HG03097 (cell line): ENCODE measurements around the gene SPINK8.
"Not testable (repeated sequence)": the region's sequence is repeated elsewhere in the genome, so short reads cannot be mapped to it uniquely, and the experiment has no call there.

Source experiments
- ATAC-seq: cut with Tn5 transposase; IDR thresholded peaks from one replicate; pipeline ENCODE4 v1.9.1; 2021; ENCODE audit not compliant: unreplicated experiment, low FRiP score

SPINK8 gene

DNA sequence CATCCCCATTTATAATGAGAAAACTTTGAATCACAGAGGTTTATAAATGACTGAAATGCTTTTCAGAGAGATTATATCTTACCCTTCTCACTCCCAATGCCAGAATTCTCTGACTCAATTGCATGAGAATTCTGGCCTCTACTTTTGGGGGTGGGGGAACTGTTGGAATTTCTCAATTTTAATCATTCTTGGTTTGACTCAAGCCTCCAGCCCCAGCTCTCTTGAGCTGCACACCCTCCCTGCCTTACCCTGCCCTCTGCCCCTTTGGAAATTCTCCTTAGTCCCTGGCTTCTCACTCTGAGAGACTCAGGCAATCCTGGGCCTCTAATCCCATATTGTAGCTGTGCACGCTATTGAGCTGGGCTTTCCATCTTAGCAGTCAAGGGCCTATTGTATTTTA, 48.3 kb downstream of the SPINK8 start:
- ATAC-seq: no peak

DNA sequence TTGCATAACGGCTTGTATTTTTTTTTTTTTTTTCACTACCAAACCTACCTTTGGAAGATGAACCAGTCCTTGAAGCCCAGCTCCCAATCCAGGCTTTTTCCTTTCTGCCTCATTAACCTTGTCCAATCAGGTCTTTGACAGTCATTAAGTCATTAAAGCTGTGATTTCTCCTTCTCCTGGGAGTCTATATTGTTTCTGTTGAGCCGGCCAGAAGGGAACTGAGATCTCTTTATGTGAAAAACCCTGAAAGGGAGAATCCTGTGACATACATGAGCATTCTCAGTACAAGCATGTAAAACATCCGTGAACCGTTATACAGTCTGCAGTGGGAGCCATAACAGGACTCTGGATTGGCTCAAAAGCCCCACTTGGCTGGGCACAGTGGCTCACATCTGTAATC, 52.6 kb downstream of the SPINK8 start:
- ATAC-seq: no peak

DNA sequence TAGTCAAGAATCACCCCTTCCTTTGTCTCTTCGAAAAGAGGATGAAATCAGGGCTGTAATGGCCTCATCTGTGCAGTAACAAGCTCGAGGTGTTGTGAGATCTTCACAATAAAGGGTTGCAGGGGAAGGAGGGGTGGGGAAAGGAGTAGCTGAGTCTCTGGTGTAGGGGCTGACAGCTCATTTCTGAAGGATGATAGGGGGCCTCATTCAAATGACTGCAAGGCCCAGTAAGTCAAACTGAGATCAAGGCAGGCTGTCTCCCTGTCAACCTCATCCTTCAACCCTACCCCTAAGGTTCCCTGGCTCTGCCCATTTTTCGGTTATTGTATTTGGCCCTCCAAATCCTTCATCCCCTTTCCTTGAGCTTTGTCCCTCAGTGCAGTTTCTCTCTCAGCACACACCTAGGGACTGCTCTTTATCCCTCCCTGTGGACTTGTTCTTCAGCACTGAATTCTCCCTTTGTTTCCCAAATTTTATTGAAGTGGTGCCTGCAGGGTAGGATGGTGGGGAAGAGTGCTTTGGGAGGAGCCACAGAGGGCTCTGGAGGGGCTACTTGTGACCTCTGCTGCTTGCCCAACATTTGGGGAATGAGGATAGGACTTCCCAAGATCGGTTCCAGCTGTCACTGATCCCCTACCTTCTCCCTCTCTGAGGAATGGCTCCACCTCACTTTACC, 54.4 kb downstream of the SPINK8 start:
- no peak for ATAC-seq

DNA sequence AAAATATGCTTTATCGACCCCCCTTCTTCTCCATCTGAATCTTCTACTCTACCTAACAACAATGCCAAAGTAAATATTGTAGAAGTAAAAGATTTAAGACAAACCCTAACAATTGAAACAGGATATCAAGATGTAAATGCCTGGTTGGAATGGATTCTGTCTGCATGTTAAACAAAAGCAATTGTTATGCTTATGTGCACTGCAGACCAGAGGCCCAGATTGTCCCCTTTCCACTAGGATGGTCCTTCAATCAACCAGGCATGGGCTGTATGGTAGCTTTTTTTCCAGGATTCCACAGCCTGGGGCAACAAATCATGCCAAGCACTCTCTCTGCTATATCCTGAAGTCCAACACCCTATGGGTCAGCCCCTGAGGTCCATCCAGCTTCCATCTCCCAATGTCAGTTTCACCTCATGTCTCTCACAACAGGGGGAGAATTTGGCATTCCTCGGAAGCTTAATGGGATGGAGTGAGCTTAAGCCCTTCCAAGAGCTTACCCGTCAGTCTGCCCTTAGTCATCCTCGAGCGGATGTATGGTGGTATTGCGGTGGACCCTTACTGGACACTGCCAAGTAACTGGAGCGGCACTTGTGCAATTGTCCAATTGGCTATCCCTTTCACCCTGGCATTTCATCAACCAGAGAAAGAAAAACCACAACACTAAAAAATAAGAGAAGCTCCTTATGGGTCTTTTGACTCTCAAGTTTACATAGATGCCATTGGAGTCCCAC, 56.4 kb downstream of the SPINK8 start:
- no peak for ATAC-seq

DNA sequence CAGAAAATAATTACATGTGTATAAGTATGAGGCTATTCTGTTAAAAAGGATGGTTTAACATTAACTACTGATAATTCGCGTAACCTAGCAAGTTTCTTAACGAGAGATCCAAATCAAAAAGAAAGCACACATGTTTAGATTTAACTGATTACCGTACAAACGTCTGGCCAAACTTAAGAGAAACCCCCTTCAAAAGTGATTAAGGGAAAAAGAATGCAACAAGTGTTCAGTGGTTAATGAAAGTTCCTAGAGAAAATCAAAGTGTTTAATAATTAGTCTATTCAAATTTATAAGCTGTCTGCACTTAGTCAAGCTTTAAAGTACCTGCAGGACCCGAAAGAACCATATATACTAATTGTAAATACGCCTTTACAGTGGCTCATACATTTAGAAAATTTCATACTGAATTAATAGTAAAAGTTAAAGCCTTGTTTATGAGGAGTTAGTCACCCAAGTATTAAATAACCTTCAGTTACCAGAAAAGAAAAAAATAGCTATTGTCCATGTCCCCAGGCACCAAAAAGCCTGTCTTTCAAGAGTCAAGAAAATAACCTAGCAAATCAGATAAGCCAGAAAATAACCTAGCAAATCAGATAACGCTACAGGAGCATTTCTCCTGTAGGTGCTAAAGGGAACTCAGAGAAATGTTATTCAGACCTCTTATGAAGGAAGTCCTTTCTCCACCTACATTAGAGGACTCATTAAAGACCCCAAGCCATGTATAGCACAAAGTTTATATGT, 58.0 kb downstream of the SPINK8 start:
- ATAC-seq: no peak

DNA sequence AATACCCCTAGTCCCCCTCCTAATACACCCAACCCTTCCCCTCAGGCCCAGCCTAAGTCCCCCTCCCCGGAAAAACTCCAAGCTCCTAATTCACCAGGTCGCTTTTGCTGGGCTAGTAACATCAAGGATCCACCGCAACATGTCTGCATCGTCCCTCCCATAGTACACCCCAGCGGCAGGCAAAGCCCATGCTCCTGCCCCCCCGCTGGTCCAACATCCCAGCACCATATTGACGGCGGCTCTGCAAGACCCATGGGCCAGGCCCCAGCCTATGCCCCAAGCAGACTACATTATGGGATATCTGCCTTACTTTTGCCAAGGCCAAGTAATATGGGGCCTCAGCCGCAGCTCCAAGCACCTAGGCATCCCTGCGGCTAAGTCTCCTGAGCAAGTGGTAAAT, 59.0 kb downstream of the SPINK8 start:
- no peak for ATAC-seq

DNA sequence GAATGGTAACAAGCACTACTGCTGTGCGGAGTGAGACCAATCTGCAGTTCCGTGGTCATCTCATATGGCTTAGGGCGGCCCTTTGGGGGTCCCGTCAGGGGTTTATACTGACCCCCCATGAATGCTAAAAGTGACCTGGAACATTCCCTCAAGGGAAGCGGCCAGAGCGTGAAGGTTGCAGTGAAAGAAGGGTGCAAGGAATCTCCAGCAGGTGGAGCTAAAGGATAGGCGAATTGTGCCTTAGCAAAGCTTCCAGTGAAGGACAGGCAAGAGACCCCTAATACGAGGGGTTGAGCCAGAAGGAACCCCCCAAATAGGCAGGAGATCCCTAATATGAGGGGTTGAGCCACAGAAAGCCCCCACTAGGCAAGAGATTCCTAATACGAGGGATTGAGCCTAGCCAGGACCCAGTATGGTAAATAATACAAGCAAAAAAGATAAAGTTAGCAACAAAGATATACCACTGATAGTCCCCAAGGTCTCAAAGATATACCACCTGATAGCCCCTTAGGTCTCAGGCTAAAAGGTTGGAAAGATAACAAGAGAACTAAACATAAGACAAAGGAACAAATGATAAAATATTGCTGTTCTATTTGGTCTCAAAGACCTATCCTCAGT, 59.8 kb downstream of the SPINK8 start:
- no peak for ATAC-seq

DNA sequence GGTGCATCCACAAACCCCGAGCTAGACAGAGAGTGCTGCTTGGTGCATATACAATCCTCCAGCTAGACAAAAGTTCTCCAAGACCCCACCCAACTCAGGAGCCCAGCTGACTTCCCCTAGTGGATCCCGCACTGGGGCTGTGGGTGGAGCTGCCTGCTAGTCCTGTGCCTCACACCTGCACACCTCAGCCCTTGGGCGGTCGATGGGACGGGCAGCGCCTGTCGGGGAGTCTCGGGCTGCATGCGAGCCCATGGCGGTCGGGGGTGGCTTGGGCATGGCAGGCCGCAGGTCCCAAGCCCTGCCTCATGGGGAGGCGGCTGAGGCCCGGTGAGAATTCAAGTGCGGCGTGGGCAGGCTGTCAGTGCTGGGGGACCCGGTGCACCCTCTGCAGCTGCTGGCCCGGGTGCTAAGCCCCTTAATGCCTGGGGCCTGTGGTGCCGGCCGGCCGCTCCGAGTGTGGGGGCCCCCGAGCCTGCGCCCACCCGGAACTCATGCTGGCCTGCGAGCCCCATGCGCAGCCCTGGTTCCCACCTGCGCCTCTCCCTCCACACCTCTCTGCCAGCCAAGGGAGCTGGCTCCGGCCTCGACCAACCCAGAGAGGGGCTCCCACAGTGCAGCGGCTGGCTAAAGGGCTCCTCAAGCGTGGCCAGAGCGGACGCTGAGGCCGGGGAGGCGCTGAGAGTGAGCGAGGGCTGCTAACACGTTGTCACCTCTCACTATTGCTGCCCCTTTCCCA, 61.5 kb downstream of the SPINK8 start:
- no peak for ATAC-seq

DNA sequence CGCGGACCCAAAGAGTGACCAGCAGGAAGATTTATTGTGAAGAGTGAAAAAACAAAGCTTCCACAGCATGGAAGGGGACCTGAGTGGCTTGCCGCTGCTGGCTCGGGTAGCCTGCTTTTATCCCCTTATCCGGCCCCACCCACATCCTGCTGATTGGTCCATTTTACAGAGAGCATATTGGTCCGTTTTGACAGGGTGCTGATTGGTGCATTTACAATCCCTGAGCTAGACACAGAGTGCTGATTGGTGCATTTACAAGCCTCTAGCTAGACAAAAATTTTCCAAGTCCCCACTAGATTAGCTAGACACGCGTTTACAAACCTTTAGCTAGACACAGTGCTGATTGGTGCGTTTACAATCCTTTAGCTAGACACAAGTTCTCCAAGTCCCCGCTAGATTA, 62.2 kb downstream of the SPINK8 start:
- not testable (repeated sequence) for ATAC-seq

DNA sequence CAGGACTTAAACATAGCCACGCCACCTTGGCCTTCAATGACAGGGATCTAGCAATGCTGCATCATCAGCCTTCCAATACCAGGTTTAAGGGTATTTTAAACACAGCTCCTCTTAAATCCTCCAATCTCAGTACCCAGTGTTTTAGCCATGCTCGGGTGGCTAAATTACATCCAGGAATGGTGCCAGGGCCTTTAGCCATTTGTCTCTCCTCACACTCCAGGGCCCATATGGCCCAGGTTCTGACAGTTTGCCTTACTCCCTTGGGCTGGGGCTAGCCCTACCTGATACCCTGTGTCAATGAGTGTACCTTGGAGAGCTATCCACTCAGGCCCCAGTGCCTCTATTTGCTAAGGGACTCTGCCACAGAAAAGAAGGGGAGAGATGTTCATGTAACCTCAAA, 63.2 kb downstream of the SPINK8 start:
- ATAC-seq: no peak

DNA sequence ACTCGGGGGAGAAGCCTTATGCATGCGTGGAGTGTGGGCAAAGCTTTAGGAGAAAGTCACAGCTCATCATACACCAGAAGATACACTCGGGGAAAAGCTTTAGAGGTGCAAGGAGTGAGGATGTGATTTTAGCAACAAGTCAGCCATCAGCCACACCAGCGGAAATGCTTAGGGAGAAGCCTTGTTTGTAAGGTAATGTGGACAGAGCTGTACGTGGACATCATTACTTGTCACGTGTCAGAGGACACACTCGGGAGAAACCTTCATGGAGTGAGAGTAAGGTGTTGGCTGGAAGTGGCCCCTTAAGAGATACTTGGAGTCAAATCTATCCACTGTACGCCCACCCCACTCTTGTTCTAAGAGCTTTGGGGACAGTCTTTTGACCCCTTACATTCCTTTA, 63.9 kb downstream of the SPINK8 start:
- no peak for ATAC-seq

DNA sequence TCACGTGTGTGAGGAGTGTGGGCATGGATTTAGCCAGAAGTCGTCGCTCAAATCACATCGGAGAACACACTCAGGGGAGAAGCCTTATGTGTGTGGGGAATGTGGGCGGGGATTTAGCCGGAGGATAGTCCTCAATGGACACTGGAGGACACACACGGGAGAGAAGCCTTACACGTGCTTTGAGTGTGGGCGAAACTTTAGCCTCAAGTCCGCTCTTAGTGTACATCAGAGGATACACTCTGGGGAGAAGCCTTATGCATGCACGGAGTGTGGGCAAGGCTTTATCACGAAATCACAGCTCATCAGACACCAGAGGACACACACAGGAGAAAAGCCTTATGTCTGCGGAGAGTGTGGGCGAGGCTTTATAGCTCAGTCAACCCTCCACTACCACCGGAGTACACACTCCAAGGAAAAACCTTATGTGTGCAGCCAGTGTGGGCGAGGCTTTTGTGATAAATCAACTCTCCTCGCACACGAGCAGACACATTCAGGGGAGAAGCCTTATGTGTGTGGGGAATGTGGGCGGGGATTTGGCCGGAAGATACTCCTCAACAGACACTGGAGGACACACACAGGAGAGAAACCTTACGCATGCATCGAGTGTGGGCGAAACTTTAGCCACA, 64.4 kb downstream of the SPINK8 start:
- ATAC-seq: no peak

DNA sequence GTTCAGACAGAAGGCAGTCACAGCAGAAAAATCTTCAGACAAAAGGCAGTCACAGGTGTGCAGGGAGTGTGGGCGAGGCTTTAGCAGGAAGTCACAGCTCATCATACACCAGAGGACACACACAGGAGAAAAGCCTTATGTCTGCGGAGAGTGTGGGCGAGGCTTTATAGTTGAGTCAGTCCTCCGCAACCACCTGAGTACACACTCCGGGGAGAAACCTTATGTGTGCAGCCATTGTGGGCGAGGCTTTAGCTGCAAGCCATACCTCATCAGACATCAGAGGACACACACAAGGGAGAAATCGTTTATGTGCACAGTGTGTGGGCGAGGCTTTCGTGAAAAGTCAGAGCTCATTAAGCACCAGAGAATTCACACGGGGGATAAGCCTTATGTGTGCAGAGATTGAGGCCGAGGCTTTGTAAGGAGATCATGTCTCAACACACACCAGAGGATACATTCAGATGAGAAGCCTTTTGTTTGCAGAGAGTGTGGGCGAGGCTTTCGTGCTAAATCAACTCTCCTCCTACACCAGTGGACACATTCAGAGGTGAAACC, 65.0 kb downstream of the SPINK8 start:
- no peak for ATAC-seq

DNA sequence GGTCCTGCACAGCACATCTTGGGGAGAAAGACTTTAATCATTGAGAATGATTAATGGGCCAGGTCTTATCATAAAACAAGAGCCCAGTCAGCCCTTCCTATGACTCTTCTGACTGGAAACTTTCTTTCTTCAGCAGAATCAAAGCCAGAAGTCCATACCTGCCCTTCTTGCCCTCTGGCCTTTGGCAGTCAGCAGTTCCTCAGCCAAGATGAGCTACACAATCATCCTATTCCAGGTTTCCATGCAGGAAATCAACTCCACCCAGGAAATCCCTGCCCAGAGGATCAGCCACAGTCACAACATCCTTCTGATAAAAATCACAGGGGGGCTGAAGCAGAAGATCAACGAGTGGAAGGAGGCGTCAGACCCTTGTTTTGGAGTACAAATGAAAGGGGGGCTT, 65.7 kb downstream of the SPINK8 start:
- ATAC-seq: no peak

DNA sequence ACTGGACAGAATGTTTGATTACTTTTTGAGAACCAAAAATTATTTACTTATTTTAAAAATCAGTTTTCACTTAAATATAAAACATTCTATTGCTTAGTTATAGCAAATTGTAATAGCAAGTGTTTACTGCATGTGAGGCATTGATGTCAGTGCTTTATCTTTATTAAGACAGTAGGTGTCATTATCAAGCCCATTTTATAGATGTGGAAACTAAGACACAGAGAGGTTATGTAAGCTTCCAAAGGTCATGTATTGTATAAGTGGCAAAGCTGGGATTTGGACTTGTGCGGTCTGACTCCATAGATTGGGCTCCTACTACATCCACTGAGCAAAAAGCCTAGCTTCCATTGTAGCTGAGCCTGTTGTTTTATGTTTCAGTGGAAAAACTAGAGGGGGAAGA, 74.9 kb downstream of the SPINK8 start:
- ATAC-seq: no peak
